Measurements from ENCODE around the gene TAS2R4.

GRCh38 chr7:141789917-141790316, 13.4 kb downstream of the TAS2R4 start, which contains the start of gene TAS2R5:
- TF ChIP-seq CTCF (conservative IDR thresholded peaks at IDR 0.05; ENCODE audit: low read depth, low read length), result no peak
- no peak for TF ChIP-seq EZH2 (IDR thresholded peaks at IDR 0.05; ENCODE audit: borderline replicate concordance, low read depth, low read length, poor library complexity, severe bottlenecking)
